ENCODE measurements around the gene VSTM4. TPM values are rescaled to one million over a fixed set of nuclear protein-coding genes. Genes with fewer than 3 reads are reported as not detected.

VSTM4 gene
- total and polyA plus RNA-seq, 2 experiments from 2014 or later: 0.21 to 0.66 TPM

DNA sequence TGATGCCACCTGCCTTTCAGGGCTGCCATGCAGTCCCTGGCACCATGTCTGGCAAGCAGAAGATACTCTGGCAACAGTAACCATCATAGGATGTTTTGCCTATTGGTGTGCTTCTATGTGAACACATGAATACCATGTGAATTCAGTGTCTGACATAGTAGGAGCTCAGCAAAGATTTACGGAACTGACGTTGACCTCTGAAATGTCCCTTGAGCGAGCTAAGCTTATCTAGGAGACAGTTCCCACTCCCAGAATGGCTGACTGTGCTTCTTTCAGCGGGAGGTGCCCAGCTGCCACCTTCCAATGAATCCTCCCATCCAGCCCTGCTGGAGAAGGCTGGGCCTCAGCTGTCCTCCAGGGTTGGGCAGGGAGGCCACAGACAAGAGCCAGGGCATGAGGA lies 104.5 kb downstream of the VSTM4 start:
- H3K4me1 Mint-ChIP-seq: peaks cover 5% of the 10 kb centered on the region
- Histone ChIP-seq H3K27me3 (ENCODE audit: insufficient read depth) (no peaks in the 10 kb centered on the region), H2AFZ (no peak overlapping the region), H3F3A (replicated peaks; ENCODE audit: low read depth) (no peaks in the 10 kb centered on the region), H3K4me2 (no peak overlapping the region), H3K4me3 (no peak overlapping the region), H3K9me2 (ENCODE audit: insufficient read depth) (no peaks in the 10 kb centered on the region), H3K27ac (ENCODE audit: low read depth) (no peak overlapping the region), H3K4me1 (ENCODE audit: insufficient read depth) (no peaks in the 10 kb centered on the region), H4K20me1 (replicated peaks; ENCODE audit: insufficient read depth) (no peaks in the 10 kb centered on the region), H3K36me3 (ENCODE audit: insufficient read depth) (no peaks in the 10 kb centered on the region), H3K79me2 (replicated peaks; ENCODE audit: insufficient read depth) (no peaks in the 10 kb centered on the region)
- peaks cover 2% of the 10 kb centered on the region for H3K27me3 Mint-ChIP-seq (ENCODE audit: insufficient read depth, low read depth, poor library complexity)
- DNase-seq (ENCODE audit: low spot score) (no peak), ATAC-seq (no peak)
- no peak overlapping the region for H3K27ac Mint-ChIP-seq
- H3K4me3 Mint-ChIP-seq: no peak overlapping the region
- no peaks in the 10 kb centered on the region for H3K9me3 Mint-ChIP-seq
- H3K36me3 Mint-ChIP-seq (ENCODE audit: low read depth): no peaks in the 10 kb centered on the region
- no peak for TF ChIP-seq EZH2 (IDR thresholded peaks at IDR 0.05; ENCODE audit: low read depth, unreplicated experiment)
- TF ChIP-seq REST (IDR thresholded peaks at IDR 0.05; ENCODE audit: unreplicated experiment): no peak
- TF ChIP-seq POLR2AphosphoS5 (IDR thresholded peaks at IDR 0.05; ENCODE audit: low read depth): no peak
- TF ChIP-seq EZH2phosphoT487 (IDR thresholded peaks at IDR 0.05; ENCODE audit: unreplicated experiment): no peak
- no peak for TF ChIP-seq ZNF462 (CRISPR knock-in tag; IDR thresholded peaks at IDR 0.05)
- TF ChIP-seq ETS1 (IDR thresholded peaks at IDR 0.05): no peak
- TF ChIP-seq ZNF331 (CRISPR knock-in tag; IDR thresholded peaks at IDR 0.05; ENCODE audit: low read depth): no peak

All from GM23338 (cell line).